Omental fat pad (tissue), 4 donors: ENCODE results near the gene SPARC. TPM values are rescaled to one million over a fixed set of nuclear protein-coding genes. Genes with fewer than 3 reads are reported as not detected.

Source experiments
- ATAC-seq: fragments of 150-250 bp; one replicate; pipeline ENCODE4 v1.9.1; 2016; ENCODE audit warnings: mild to moderate bottlenecking, moderate library complexity; ENCODE audit not compliant: low FRiP score
- DNase-seq: peaks from one replicate; pipeline ENCODE4 v3.0.0-alpha.2; 2019; ENCODE audit warnings: low spot score
- total RNA-seq, 4 donors: library from RNA; depleted of rRNA; stranded (reverse); fragments of >200 nt; gene quantifications; one replicate each; pipeline ENCODE4 v1.1.0, GENCODE V29; 2016
- TF ChIP-seq, protein P1 (sequence below), 3 donors: fragments of 450-650 bp; IDR thresholded peaks; one replicate each; pipeline ENCODE4 v1.5.1; 2016 to 2017; ENCODE audit warnings: antibody characterized with exemption in 3 of 3, mild to moderate bottlenecking in 3 of 3, moderate library complexity in 2 of 3

Gene SPARC
- total RNA-seq, 4 donors from 2014 or later, result 579 to 1,303 (median 656) TPM

DNA sequence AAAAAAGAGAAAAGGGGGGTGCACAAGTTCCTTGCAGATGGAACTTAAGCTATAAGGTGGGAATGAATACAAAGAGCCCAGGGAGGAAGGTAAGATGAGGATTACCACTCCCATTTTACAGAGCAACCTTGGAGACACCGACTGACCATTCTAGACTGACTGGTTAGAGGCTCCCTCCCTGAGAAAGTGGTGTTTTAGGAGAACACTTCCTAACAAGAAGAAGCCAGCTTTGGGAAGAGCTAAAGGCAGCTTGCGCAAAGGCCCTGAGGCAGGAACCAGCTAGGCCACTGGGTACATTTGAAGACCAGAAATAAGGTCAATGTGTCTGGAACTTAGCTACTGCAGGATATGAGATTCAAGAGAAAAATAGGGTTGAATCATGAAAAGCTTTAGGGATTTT is 38.6 kb downstream of the SPARC start:
- TF ChIP-seq, protein P1, sequence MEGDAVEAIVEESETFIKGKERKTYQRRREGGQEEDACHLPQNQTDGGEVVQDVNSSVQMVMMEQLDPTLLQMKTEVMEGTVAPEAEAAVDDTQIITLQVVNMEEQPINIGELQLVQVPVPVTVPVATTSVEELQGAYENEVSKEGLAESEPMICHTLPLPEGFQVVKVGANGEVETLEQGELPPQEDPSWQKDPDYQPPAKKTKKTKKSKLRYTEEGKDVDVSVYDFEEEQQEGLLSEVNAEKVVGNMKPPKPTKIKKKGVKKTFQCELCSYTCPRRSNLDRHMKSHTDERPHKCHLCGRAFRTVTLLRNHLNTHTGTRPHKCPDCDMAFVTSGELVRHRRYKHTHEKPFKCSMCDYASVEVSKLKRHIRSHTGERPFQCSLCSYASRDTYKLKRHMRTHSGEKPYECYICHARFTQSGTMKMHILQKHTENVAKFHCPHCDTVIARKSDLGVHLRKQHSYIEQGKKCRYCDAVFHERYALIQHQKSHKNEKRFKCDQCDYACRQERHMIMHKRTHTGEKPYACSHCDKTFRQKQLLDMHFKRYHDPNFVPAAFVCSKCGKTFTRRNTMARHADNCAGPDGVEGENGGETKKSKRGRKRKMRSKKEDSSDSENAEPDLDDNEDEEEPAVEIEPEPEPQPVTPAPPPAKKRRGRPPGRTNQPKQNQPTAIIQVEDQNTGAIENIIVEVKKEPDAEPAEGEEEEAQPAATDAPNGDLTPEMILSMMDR (IDR thresholded peaks at IDR 0.05), result no peak
- ATAC-seq (no peak), DNase-seq (no peak)

GRCh38 chr5:151647320-151647861 is 39.3 kb downstream of the SPARC start:
- ATAC-seq, result no peak
- no peak for DNase-seq
- TF ChIP-seq, protein P1 (IDR thresholded peaks at IDR 0.05), result no peak

- no peak for DNase-seq
- ATAC-seq, result no peak
- TF ChIP-seq, protein P1 (IDR thresholded peaks at IDR 0.05), result no peak
These were observed 40.4 kb downstream of the SPARC start for GRCh38 chr5:151646334-151646733.

GRCh38 chr5:151643388-151643787 is 43.3 kb downstream of the SPARC start:
- TF ChIP-seq, protein P1 (IDR thresholded peaks at IDR 0.05), result no peak
- ATAC-seq (no peak), DNase-seq (no peak)

GRCh38 chr5:151642472-151643140 is 44.1 kb downstream of the SPARC start:
- ATAC-seq, result no peak

DNA sequence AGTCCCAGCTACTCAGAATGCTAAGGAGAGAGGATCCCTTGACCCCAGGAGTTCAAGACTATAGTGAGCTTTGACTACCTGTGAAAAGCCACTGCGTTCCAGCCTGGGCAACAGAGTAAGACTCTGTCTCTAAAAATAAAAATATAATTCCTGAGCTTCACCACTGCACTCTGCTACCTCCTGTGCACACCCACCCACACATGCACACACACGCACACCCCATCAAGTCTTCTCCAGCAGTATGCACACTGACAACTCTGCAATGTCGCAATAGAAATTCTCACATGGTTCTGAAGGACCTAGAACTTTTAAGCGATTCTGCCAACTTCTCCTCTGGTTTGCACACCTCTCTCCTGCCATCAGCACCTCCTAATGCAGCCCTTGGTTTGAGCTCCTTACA is 48.1 kb downstream of the SPARC start:
- ATAC-seq (no peak), DNase-seq (no peak)
- TF ChIP-seq, protein P1 (IDR thresholded peaks at IDR 0.05), result no peak

More at GRCh38 chr5:151642472-151643140, 44.1 kb downstream of the SPARC start:
- TF ChIP-seq, protein P1 (IDR thresholded peaks at IDR 0.05), result no peak
- no peak for DNase-seq

GRCh38 chr5:151637676-151638075 is 49.0 kb downstream of the SPARC start:
- TF ChIP-seq, protein P1 (IDR thresholded peaks at IDR 0.05), result no peak
- no peak for ATAC-seq
- DNase-seq, result no peak
